ENCODE results near the gene ATP1B1. TPM values are rescaled to one million over a fixed set of nuclear protein-coding genes. Genes with fewer than 3 reads are reported as not detected.

The ATP1B1 gene
- total RNA-seq, 1 experiment from 2014 or later: 44.4 TPM

- Histone ChIP-seq H3K79me2 (ENCODE audit: insufficient read depth, low read length) (no peaks in the 10 kb centered on the region), H3K4ac (ENCODE audit: low read depth, low read length) (no peak overlapping the region), H2AFZ (ENCODE audit: low read length) (no peak overlapping the region), H4K91ac (ENCODE audit: insufficient read length, low read depth, low read length) (no peak overlapping the region), H2BK20ac (ENCODE audit: low read depth, low read length, poor library complexity, severe bottlenecking) (no peak overlapping the region), H2BK120ac (ENCODE audit: low read depth, low read length, poor library complexity, severe bottlenecking) (no peak overlapping the region), H3K27ac (ENCODE audit: insufficient read length, low read depth, low read length) (no peak overlapping the region), H3K9me3 (ENCODE audit: control insufficient read depth, low read depth, low read length) (no peaks in the 10 kb centered on the region), H3K27me3 (ENCODE audit: insufficient read depth, low read length) (no peaks in the 10 kb centered on the region), H4K8ac (replicated peaks; ENCODE audit: insufficient read length, low read depth, low read length) (no peak overlapping the region), H2AK5ac (ENCODE audit: insufficient read length, low read length) (no peak overlapping the region), H2BK12ac (ENCODE audit: insufficient read length, low read depth, low read length) (no peak overlapping the region), H3K18ac (ENCODE audit: insufficient read length, low read depth, low read length) (no peak overlapping the region), H2BK15ac (ENCODE audit: low read depth, low read length) (no peak overlapping the region), H3K14ac (ENCODE audit: insufficient read depth, low read length) (no peak overlapping the region), H2BK5ac (ENCODE audit: insufficient read length, low read length) (no peak overlapping the region), H3K4me1 (ENCODE audit: insufficient read depth, low read length) (no peaks in the 10 kb centered on the region), H3K56ac (ENCODE audit: insufficient read length, low read depth, low read length) (no peak overlapping the region), H3K79me1 (ENCODE audit: insufficient read depth, low read depth, low read length, poor library complexity, severe bottlenecking) (no peaks in the 10 kb centered on the region), H3K9ac (ENCODE audit: extremely low read depth, insufficient read length, low read length) (no peak overlapping the region), H4K20me1 (ENCODE audit: control insufficient read depth, insufficient read depth, insufficient read length) (no peaks in the 10 kb centered on the region), H3T11ph (ENCODE audit: low read length) (no peak overlapping the region), H4K5ac (ENCODE audit: insufficient read length, low read depth, low read length) (no peak overlapping the region), H3K23me2 (ENCODE audit: insufficient read length, low read depth, low read length, poor library complexity, severe bottlenecking) (no peaks in the 10 kb centered on the region), H3K23ac (ENCODE audit: insufficient read length, low read depth, low read length) (no peak overlapping the region), H3K4me2 (ENCODE audit: insufficient read depth, insufficient read length, low read length) (no peak overlapping the region)
- no peaks in the 10 kb centered on the region for H3K36me3 Mint-ChIP-seq (ENCODE audit: insufficient read depth in 1 of 3, low read depth in 3 of 3)
- H3K27ac Mint-ChIP-seq: no peak overlapping the region
- no peaks in the 10 kb centered on the region for H3K9me3 Mint-ChIP-seq
- no peak for DNase-seq
- TF ChIP-seq, protein P1, sequence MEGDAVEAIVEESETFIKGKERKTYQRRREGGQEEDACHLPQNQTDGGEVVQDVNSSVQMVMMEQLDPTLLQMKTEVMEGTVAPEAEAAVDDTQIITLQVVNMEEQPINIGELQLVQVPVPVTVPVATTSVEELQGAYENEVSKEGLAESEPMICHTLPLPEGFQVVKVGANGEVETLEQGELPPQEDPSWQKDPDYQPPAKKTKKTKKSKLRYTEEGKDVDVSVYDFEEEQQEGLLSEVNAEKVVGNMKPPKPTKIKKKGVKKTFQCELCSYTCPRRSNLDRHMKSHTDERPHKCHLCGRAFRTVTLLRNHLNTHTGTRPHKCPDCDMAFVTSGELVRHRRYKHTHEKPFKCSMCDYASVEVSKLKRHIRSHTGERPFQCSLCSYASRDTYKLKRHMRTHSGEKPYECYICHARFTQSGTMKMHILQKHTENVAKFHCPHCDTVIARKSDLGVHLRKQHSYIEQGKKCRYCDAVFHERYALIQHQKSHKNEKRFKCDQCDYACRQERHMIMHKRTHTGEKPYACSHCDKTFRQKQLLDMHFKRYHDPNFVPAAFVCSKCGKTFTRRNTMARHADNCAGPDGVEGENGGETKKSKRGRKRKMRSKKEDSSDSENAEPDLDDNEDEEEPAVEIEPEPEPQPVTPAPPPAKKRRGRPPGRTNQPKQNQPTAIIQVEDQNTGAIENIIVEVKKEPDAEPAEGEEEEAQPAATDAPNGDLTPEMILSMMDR (conservative IDR thresholded peaks at IDR 0.05): no peak
- H3K27me3 Mint-ChIP-seq (ENCODE audit: low read depth): no peaks in the 10 kb centered on the region
- no peak overlapping the region for H3K4me3 Mint-ChIP-seq
- WGBS (ENCODE audit: extremely low coverage, insufficient read length, low lambda C conversion rate): no CpG with 5 or more reads among the region's 4 CpGs
- peaks cover 6 to 8% of the 10 kb centered on the region in 2 experiments for H3K4me1 Mint-ChIP-seq
These were observed 15.0 kb upstream of the ATP1B1 start for GRCh38 chr1:169091480-169091941.

Data from H9 (cell line).